H1 (cell line): Measurements from ENCODE around the gene CAMK2A. TPM values are rescaled to one million over a fixed set of nuclear protein-coding genes. Genes with fewer than 3 reads are reported as not detected.

Experiments
- CTCF ChIA-PET: fragments of 300-600 bp; sonication (Branson Sonifier 250); formaldehyde crosslinking; loops from one replicate; lab custom pipeline; 2021; ENCODE audit not compliant: partially characterized antibody; lab: Charles Lee
- POLR2A ChIA-PET: fragments of 300-600 bp; sonication (Branson Sonifier 250); formaldehyde crosslinking; loops from one replicate; lab custom pipeline; 2021; ENCODE audit warnings: inconsistent platforms; ENCODE audit not compliant: partially characterized antibody; lab: Charles Lee
- DNase-seq, 2 experiments: peaks; one replicate each; pipeline versions ENCODE4 v3.0.0 to v3.0.0-alpha.2; 2010 to 2022; ENCODE audit warnings: low spot score in 2 of 2, low read depth in 1 of 2, mixed read lengths in 1 of 2
- FAIRE-seq: peaks from 2 replicates; lab custom pipeline; 2011; peaks lifted over from hg19 to GRCh38; lab: Jason Lieb, UNC
- H2AFZ ChIP-seq: 2 replicates; pipeline ENCODE4 v1.8.1; 2012; ENCODE audit warnings: low read length, inconsistent platforms
- H2AK5ac ChIP-seq: 2 replicates; pipeline ENCODE4 v1.6.1; 2013; ENCODE audit warnings: low read depth, low read length
- H2BK120ac ChIP-seq: replicated peaks from 2 replicates; pipeline ENCODE3; 2013; ENCODE audit warnings: low read depth, low read length, inconsistent platforms
- H2BK12ac ChIP-seq: 2 replicates; pipeline ENCODE4 v1.6.1; 2013; ENCODE audit warnings: low read depth, low read length
- H2BK15ac ChIP-seq: 2 replicates; pipeline ENCODE4 v1.6.1; 2013; ENCODE audit warnings: low read length
- H2BK20ac ChIP-seq: 2 replicates; pipeline ENCODE4 v1.6.1; 2013; ENCODE audit warnings: low read length
- H2BK5ac ChIP-seq: 2 replicates; pipeline ENCODE4 v1.6.1; 2013; ENCODE audit warnings: low read depth, low read length
- H3K14ac ChIP-seq: 2 replicates; pipeline ENCODE4 v1.6.1; 2013; ENCODE audit warnings: inconsistent platforms; ENCODE audit not compliant: insufficient read length
- H3K18ac ChIP-seq: 2 replicates; pipeline ENCODE4 v1.6.1; 2013; ENCODE audit warnings: low read length; ENCODE audit errors: extremely low read depth
- H3K23ac ChIP-seq: 2 replicates; pipeline ENCODE4 v1.6.1; 2013; ENCODE audit warnings: inconsistent platforms; ENCODE audit not compliant: insufficient read length
- H3K23me2 ChIP-seq: 2 replicates; pipeline ENCODE4 v1.6.1; 2013; ENCODE audit warnings: low read depth, low read length
- H3K27ac ChIP-seq: 2 replicates; pipeline ENCODE4 v1.6.1; 2011; ENCODE audit warnings: low read depth, low read length, inconsistent platforms
- H3K27me3 ChIP-seq, 4 experiments: replicated peaks in 1 of 4; 1 replicate in 1 of 4; 2 replicates in 3 of 4; pipeline versions ENCODE4 v1.6.1 to v1.8.1; 2011 to 2013; ENCODE audit warnings: low read length in 3 of 4, mild to moderate bottlenecking in 3 of 4, inconsistent platforms in 2 of 4, mixed read lengths in 2 of 4, moderate library complexity in 1 of 4; ENCODE audit not compliant: control insufficient read depth in 3 of 4, insufficient read depth in 3 of 4; ENCODE audit errors: extremely low read depth in 1 of 4
- H3K36me3 ChIP-seq, 4 experiments: 2 replicates each; pipeline versions ENCODE4 v1.6.1 to v1.8.1; 2011 to 2013; ENCODE audit warnings: mild to moderate bottlenecking in 4 of 4, low read length in 3 of 4, moderate library complexity in 2 of 4, control low read depth in 1 of 4, inconsistent platforms in 1 of 4; ENCODE audit not compliant: insufficient read depth in 4 of 4, control insufficient read depth in 2 of 4
- H3K4ac ChIP-seq: replicated peaks from 2 replicates; pipeline ENCODE3; 2013; ENCODE audit warnings: low read length, low read depth, mixed read lengths, inconsistent platforms; ENCODE audit not compliant: insufficient read length
- H3K4me1 ChIP-seq, 4 experiments: replicated peaks in 1 of 4; 1 replicate in 1 of 4; 2 replicates in 3 of 4; pipeline versions ENCODE4 v1.6.1 to v1.8.1; 2011 to 2013; ENCODE audit warnings: low read length in 3 of 4, inconsistent platforms in 2 of 4, mixed read lengths in 1 of 4; ENCODE audit not compliant: insufficient read depth in 4 of 4, control insufficient read depth in 3 of 4
- H3K4me2 ChIP-seq, 2 experiments: 2 replicates each; pipeline versions ENCODE4 v1.6.1 to v1.8.1; 2011 to 2013; ENCODE audit warnings: low read depth in 2 of 2, low read length in 2 of 2, control low read depth in 1 of 2, inconsistent platforms in 1 of 2, mild to moderate bottlenecking in 1 of 2; ENCODE audit not compliant: insufficient read depth in 1 of 2
- H3K4me3 ChIP-seq, 4 experiments: fragments of 200-600, 300-600 bp in 1 of 4; sonication (generic), shearing (Covaris generic), sonication (Bioruptor Twin) in 1 of 4; 2 replicates each; pipeline versions ENCODE4 v1.5.1 to v1.8.1; 2011 to 2016; ENCODE audit warnings: low read length in 4 of 4, low read depth in 3 of 4, control low read depth in 2 of 4, inconsistent platforms in 2 of 4, mild to moderate bottlenecking in 2 of 4, mixed read lengths in 1 of 4, moderate library complexity in 1 of 4; ENCODE audit not compliant: insufficient read depth in 2 of 4; ENCODE audit errors: extremely low read depth in 1 of 4
- H3K56ac ChIP-seq: replicated peaks from 2 replicates; pipeline ENCODE3; 2013; ENCODE audit warnings: low read depth, mild to moderate bottlenecking, mixed read lengths, low read length, inconsistent platforms; ENCODE audit not compliant: insufficient read length
- H3K79me1 ChIP-seq: 2 replicates; pipeline ENCODE4 v1.6.1; 2013; ENCODE audit warnings: low read depth, low read length, control low read depth
- H3K79me2 ChIP-seq, 2 experiments: 2 replicates each; pipeline versions ENCODE4 v1.6.1 to v1.8.1; 2012 to 2013; ENCODE audit warnings: low read length in 2 of 2, mild to moderate bottlenecking in 2 of 2, inconsistent platforms in 1 of 2; ENCODE audit not compliant: insufficient read depth in 2 of 2, control insufficient read depth in 1 of 2
- H3K9ac ChIP-seq, 4 experiments: replicated peaks in 1 of 4; 1 replicate in 1 of 4; 2 replicates in 3 of 4; pipeline versions ENCODE4 v1.6.1 to v1.8.1; 2011 to 2013; ENCODE audit warnings: low read depth in 3 of 4, low read length in 3 of 4, control low read depth in 2 of 4, mild to moderate bottlenecking in 2 of 4, moderate library complexity in 2 of 4, inconsistent platforms in 1 of 4; ENCODE audit errors: extremely low read depth in 1 of 4
- H3K9me3 ChIP-seq, 2 experiments: 2 replicates each; pipeline versions ENCODE4 v1.6.1 to v1.8.1; 2012 to 2013; ENCODE audit warnings: mild to moderate bottlenecking in 2 of 2, moderate library complexity in 2 of 2, control low read depth in 1 of 2, inconsistent platforms in 1 of 2, low read depth in 1 of 2, low read length in 1 of 2, mixed read lengths in 1 of 2; ENCODE audit not compliant: insufficient read depth in 2 of 2
- H4K20me1 ChIP-seq, 2 experiments: replicated peaks in 1 of 2; 2 replicates each; pipeline versions ENCODE3 to v1.8.1; 2011 to 2013; ENCODE audit warnings: inconsistent platforms in 2 of 2, low read length in 2 of 2, mild to moderate bottlenecking in 1 of 2; ENCODE audit not compliant: insufficient read depth in 2 of 2, control insufficient read depth in 1 of 2
- H4K5ac ChIP-seq: 2 replicates; pipeline ENCODE4 v1.6.1; 2013; ENCODE audit warnings: low read length, low read depth, mixed read lengths, inconsistent platforms; ENCODE audit not compliant: insufficient read length
- H4K8ac ChIP-seq: 2 replicates; pipeline ENCODE4 v1.8.0; 2013; ENCODE audit warnings: mild to moderate bottlenecking, moderate library complexity, low read length, inconsistent platforms; ENCODE audit not compliant: insufficient read depth; ENCODE audit errors: extremely low read depth
- H4K91ac ChIP-seq: replicated peaks from 2 replicates; pipeline ENCODE3; 2013; ENCODE audit warnings: low read length, mixed read lengths, inconsistent platforms; ENCODE audit not compliant: insufficient read length
- ASH2L ChIP-seq: fragments of 200-600, 300-600 bp; sonication (generic); IDR thresholded peaks from one replicate; pipeline ENCODE4 v1.7.1; 2017; ENCODE audit warnings: low read length
- CBX8 ChIP-seq: fragments of 300-800, 300-1000 bp; sonication (generic); IDR thresholded peaks from 2 replicates; pipeline ENCODE4 v1.7.1; 2016; ENCODE audit warnings: low read depth, low read length, borderline replicate concordance
- CHD2 ChIP-seq: IDR thresholded peaks from 2 replicates; pipeline ENCODE4 v1.6.1; 2012; ENCODE audit warnings: low read length, improper control_type of control experiment
- FOSL1 ChIP-seq: IDR thresholded peaks from 2 replicates; pipeline ENCODE4 v1.6.1; 2011; ENCODE audit warnings: mild to moderate bottlenecking, low read depth, low read length, moderate library complexity; ENCODE audit not compliant: insufficient read depth
- GABPA ChIP-seq: IDR thresholded peaks from 2 replicates; pipeline ENCODE4 v1.6.1; 2011; ENCODE audit warnings: mild to moderate bottlenecking, low read length, moderate library complexity, borderline replicate concordance; ENCODE audit not compliant: insufficient read depth
- PHF8 ChIP-seq: fragments of 200-600 bp; sonication (generic); conservative IDR thresholded peaks from 2 replicates; pipeline ENCODE4 v1.7.1; 2012; ENCODE audit warnings: low read depth, mild to moderate bottlenecking, inconsistent platforms, low read length, moderate library complexity
- POLR2A ChIP-seq, 2 experiments: IDR thresholded peaks; 1 replicate in 1 of 2; 2 replicates in 1 of 2; pipeline ENCODE4 v1.6.1; 2011; ENCODE audit warnings: low read depth in 2 of 2, low read length in 2 of 2, mild to moderate bottlenecking in 2 of 2; ENCODE audit errors: control extremely low read depth in 1 of 2
- RAD21 ChIP-seq, 2 experiments: IDR thresholded peaks in 1 of 2; conservative IDR thresholded peaks in 1 of 2; 2 replicates each; pipeline ENCODE4 v1.6.1; 2011; ENCODE audit warnings: low read depth in 2 of 2, low read length in 2 of 2, improper control_type of control experiment in 1 of 2, inconsistent platforms in 1 of 2, mild to moderate bottlenecking in 1 of 2, moderate library complexity in 1 of 2
- RBBP5 ChIP-seq: IDR thresholded peaks from 2 replicates; pipeline ENCODE4 v1.7.1; 2012; ENCODE audit warnings: low read depth, mild to moderate bottlenecking, inconsistent platforms, low read length, moderate library complexity, borderline replicate concordance
- RXRA ChIP-seq: IDR thresholded peaks from 2 replicates; pipeline ENCODE4 v1.6.1; 2011; ENCODE audit warnings: low read depth, mild to moderate bottlenecking, low read length, moderate library complexity; ENCODE audit not compliant: insufficient read depth
- TAF7 ChIP-seq: optimal IDR thresholded peaks from 2 replicates; pipeline ENCODE3; 2011; ENCODE audit warnings: low read depth, mild to moderate bottlenecking, inconsistent platforms, low read length, moderate library complexity, borderline replicate concordance
- WGBS, 2 experiments: shearing (Covaris generic) in 1 of 2; methylation state at CpG; one replicate each; pipeline versions ENCODE4 v1.1.6 to v1.1.7; 2013 to 2015; ENCODE audit warnings: low lambda C conversion rate in 2 of 2, mixed read lengths in 2 of 2, inconsistent platforms in 1 of 2, low coverage in 1 of 2, missing lambda C conversion rate in 1 of 2; ENCODE audit not compliant: insufficient replicate concordance in 2 of 2, insufficient coverage in 1 of 2, insufficient read length in 1 of 2; ENCODE audit errors: extremely low coverage in 1 of 2, missing lambda C conversion rate in 1 of 2; 5-methylcytosine and 5-hydroxymethylcytosine counted together
- polyA plus RNA-seq, 7 experiments: library from polyadenylated mRNA; depleted of rRNA in 3 of 7; stranded (reverse) in 5 of 7; unstranded in 2 of 7; fragments of >200 nt in 5 of 7; fragments of 200-250 nt in 2 of 7; gene quantifications; 1 replicate in 5 of 7; 2 replicates in 1 of 7; 4 replicates in 1 of 7; pipeline versions ENCODE4 v1.2.1 to v1.2.3, GENCODE V29; 2011 to 2013; ENCODE audit warnings: missing spikeins in 2 of 7, mixed read lengths in 2 of 7
- total RNA-seq: library from RNA; stranded (reverse); fragmentation: NEBNext Ultra II Directional; extraction: Animal tissue kit (Norgen Biotek cat#: 25700); gene quantifications from 2 replicates; pipeline ENCODE4 v1.2.1, GENCODE V29; 2021

CAMK2A gene
- total and polyA plus RNA-seq, 2 of the 8 experiments (the other 6 are each of a cell fraction or from before 2014, with no cell fraction given) = 0.20 to 0.28 TPM

DNA sequence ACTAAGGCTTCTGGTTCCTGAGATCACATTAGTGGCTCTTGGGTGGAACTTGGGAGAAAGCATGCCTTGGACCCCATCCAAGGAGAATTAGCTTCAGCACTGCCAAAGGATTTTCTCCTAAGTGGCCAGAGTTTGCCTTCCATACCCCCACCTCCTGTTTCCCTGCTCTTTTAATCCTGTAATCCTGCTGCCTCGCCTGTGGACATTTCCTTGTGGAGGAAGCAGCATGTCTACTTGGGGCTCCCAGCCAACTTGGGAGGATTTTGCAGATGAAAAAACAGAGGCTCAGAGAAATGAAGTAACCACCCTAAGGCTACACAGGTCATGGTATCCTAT lies 11.6 kb upstream of the CAMK2A start:
- Histone ChIP-seq H2BK120ac (no peak overlapping the region), H4K20me1 (no peaks in the 10 kb centered on the region), H3K36me3 (no peaks in the 10 kb centered on the region), H3K79me2 (no peaks in the 10 kb centered on the region), H2BK15ac (no peak overlapping the region; the same call in 1 of the 2 replicates), H3K4ac (no peak overlapping the region), H4K5ac (no peak overlapping the region), H3K14ac (no peak overlapping the region), H3K23ac (no peak overlapping the region), H3K4me2 (peak overlapping the region; percentile 71 to 89; a peak in 2 of 4 replicates), H3K27ac (no peak overlapping the region), H4K91ac (no peak overlapping the region), H2BK12ac (0 out of 2 replicates have a peak overlapping the region, but pooled peaks have one; percentile 63), H4K8ac (no peak overlapping the region), H3K79me1 (no peaks in the 10 kb centered on the region; the same call in 1 of the 2 replicates), H3K18ac (no peak overlapping the region), H3K9ac (no peak overlapping the region), H3K27me3 (peaks cover 0 to 12% (median 7%) of the 10 kb centered on the region in 4 experiments; a peak in 5 of 7 replicates), H3K4me1 (peaks cover 9 to 23% (median 14%) of the 10 kb centered on the region in 4 experiments), H2BK5ac (no peak overlapping the region), H3K9me3 (no peaks in the 10 kb centered on the region), H3K56ac (no peak overlapping the region), H3K4me3 (peak overlapping the region in 1 of 4 experiments; percentile 67; a peak in 1 of 8 replicates), H2AFZ (no peak overlapping the region), H2BK20ac (no peak overlapping the region), H2AK5ac (no peak overlapping the region), H3K23me2 (peaks cover 10% of the 10 kb centered on the region)
- ChIA-PET CTCF (interaction anchor here (6.9 kb wide), 1 partner anchor 48 kb away, joined by 62 read pairs; no protein-coding TSS in a partner anchor), POLR2A (no interaction called here)
- WGBS, 2 experiments = 72% methylated on average over 1 of the region's 1 CpG; no CpG with 5 or more reads in 1 of the 2 experiments
- FAIRE-seq = no peak
- no peak for DNase-seq
- TF ChIP-seq POLR2A (IDR thresholded peaks at IDR 0.05; ENCODE audit: control extremely low read depth in 1 of 2, low read depth in 2 of 2, low read length in 2 of 2) (no peak), FOSL1 (no peak), ASH2L (no peak), RAD21 (IDR thresholded peaks at IDR 0.05 in 1 of 2, conservative IDR thresholded peaks at IDR 0.05 in 1 of 2; ENCODE audit: low read depth in 2 of 2, low read length in 2 of 2) (no peak), TAF7 (no peak), RBBP5 (no peak), RXRA (no peak), CHD2 (no peak), PHF8 (no peak), GABPA (no peak), CBX8 (no peak)
